H1 (cell line): Measurements from ENCODE around the gene PDE8A. TPM values are rescaled to one million over a fixed set of nuclear protein-coding genes. Genes with fewer than 3 reads are reported as not detected.

Experiments used
- CTCF ChIA-PET: fragments of 300-600 bp; sonication (Branson Sonifier 250); formaldehyde crosslinking; loops from one replicate; lab custom pipeline; 2021; ENCODE audit not compliant: partially characterized antibody; lab: Charles Lee
- POLR2A ChIA-PET: fragments of 300-600 bp; sonication (Branson Sonifier 250); formaldehyde crosslinking; loops from one replicate; lab custom pipeline; 2021; ENCODE audit warnings: inconsistent platforms; ENCODE audit not compliant: partially characterized antibody; lab: Charles Lee
- DNase-seq, 2 experiments: peaks; one replicate each; pipeline versions ENCODE4 v3.0.0 to v3.0.0-alpha.2; 2010 to 2022; ENCODE audit warnings: low spot score in 2 of 2, low read depth in 1 of 2, mixed read lengths in 1 of 2
- FAIRE-seq: peaks from 2 replicates; lab custom pipeline; 2011; peaks lifted over from hg19 to GRCh38; lab: Jason Lieb, UNC
- H2AFZ ChIP-seq: 2 replicates; pipeline ENCODE4 v1.8.1; 2012; ENCODE audit warnings: low read length, inconsistent platforms
- H2AK5ac ChIP-seq: 2 replicates; pipeline ENCODE4 v1.6.1; 2013; ENCODE audit warnings: low read depth, low read length
- H2BK120ac ChIP-seq: replicated peaks from 2 replicates; pipeline ENCODE3; 2013; ENCODE audit warnings: low read depth, low read length, inconsistent platforms
- H2BK12ac ChIP-seq: 2 replicates; pipeline ENCODE4 v1.6.1; 2013; ENCODE audit warnings: low read depth, low read length
- H2BK15ac ChIP-seq: 2 replicates; pipeline ENCODE4 v1.6.1; 2013; ENCODE audit warnings: low read length
- H2BK20ac ChIP-seq: 2 replicates; pipeline ENCODE4 v1.6.1; 2013; ENCODE audit warnings: low read length
- H2BK5ac ChIP-seq: 2 replicates; pipeline ENCODE4 v1.6.1; 2013; ENCODE audit warnings: low read depth, low read length
- H3K14ac ChIP-seq: 2 replicates; pipeline ENCODE4 v1.6.1; 2013; ENCODE audit warnings: inconsistent platforms; ENCODE audit not compliant: insufficient read length
- H3K18ac ChIP-seq: 2 replicates; pipeline ENCODE4 v1.6.1; 2013; ENCODE audit warnings: low read length; ENCODE audit errors: extremely low read depth
- H3K23ac ChIP-seq: 2 replicates; pipeline ENCODE4 v1.6.1; 2013; ENCODE audit warnings: inconsistent platforms; ENCODE audit not compliant: insufficient read length
- H3K23me2 ChIP-seq: 2 replicates; pipeline ENCODE4 v1.6.1; 2013; ENCODE audit warnings: low read depth, low read length
- H3K27ac ChIP-seq: 2 replicates; pipeline ENCODE4 v1.6.1; 2011; ENCODE audit warnings: low read depth, low read length, inconsistent platforms
- H3K27me3 ChIP-seq, 4 experiments: replicated peaks in 1 of 4; 1 replicate in 1 of 4; 2 replicates in 3 of 4; pipeline versions ENCODE4 v1.6.1 to v1.8.1; 2011 to 2013; ENCODE audit warnings: low read length in 3 of 4, mild to moderate bottlenecking in 3 of 4, inconsistent platforms in 2 of 4, mixed read lengths in 2 of 4, moderate library complexity in 1 of 4; ENCODE audit not compliant: control insufficient read depth in 3 of 4, insufficient read depth in 3 of 4; ENCODE audit errors: extremely low read depth in 1 of 4
- H3K36me3 ChIP-seq, 4 experiments: 2 replicates each; pipeline versions ENCODE4 v1.6.1 to v1.8.1; 2011 to 2013; ENCODE audit warnings: mild to moderate bottlenecking in 4 of 4, low read length in 3 of 4, moderate library complexity in 2 of 4, control low read depth in 1 of 4, inconsistent platforms in 1 of 4; ENCODE audit not compliant: insufficient read depth in 4 of 4, control insufficient read depth in 2 of 4
- H3K4ac ChIP-seq: replicated peaks from 2 replicates; pipeline ENCODE3; 2013; ENCODE audit warnings: low read length, low read depth, mixed read lengths, inconsistent platforms; ENCODE audit not compliant: insufficient read length
- H3K4me1 ChIP-seq, 4 experiments: replicated peaks in 1 of 4; 1 replicate in 1 of 4; 2 replicates in 3 of 4; pipeline versions ENCODE4 v1.6.1 to v1.8.1; 2011 to 2013; ENCODE audit warnings: low read length in 3 of 4, inconsistent platforms in 2 of 4, mixed read lengths in 1 of 4; ENCODE audit not compliant: insufficient read depth in 4 of 4, control insufficient read depth in 3 of 4
- H3K4me2 ChIP-seq, 2 experiments: 2 replicates each; pipeline versions ENCODE4 v1.6.1 to v1.8.1; 2011 to 2013; ENCODE audit warnings: low read depth in 2 of 2, low read length in 2 of 2, control low read depth in 1 of 2, inconsistent platforms in 1 of 2, mild to moderate bottlenecking in 1 of 2; ENCODE audit not compliant: insufficient read depth in 1 of 2
- H3K4me3 ChIP-seq, 4 experiments: fragments of 200-600, 300-600 bp in 1 of 4; sonication (generic), shearing (Covaris generic), sonication (Bioruptor Twin) in 1 of 4; 2 replicates each; pipeline versions ENCODE4 v1.5.1 to v1.8.1; 2011 to 2016; ENCODE audit warnings: low read length in 4 of 4, low read depth in 3 of 4, control low read depth in 2 of 4, inconsistent platforms in 2 of 4, mild to moderate bottlenecking in 2 of 4, mixed read lengths in 1 of 4, moderate library complexity in 1 of 4; ENCODE audit not compliant: insufficient read depth in 2 of 4; ENCODE audit errors: extremely low read depth in 1 of 4
- H3K56ac ChIP-seq: replicated peaks from 2 replicates; pipeline ENCODE3; 2013; ENCODE audit warnings: low read depth, mild to moderate bottlenecking, mixed read lengths, low read length, inconsistent platforms; ENCODE audit not compliant: insufficient read length
- H3K79me1 ChIP-seq: 2 replicates; pipeline ENCODE4 v1.6.1; 2013; ENCODE audit warnings: low read depth, low read length, control low read depth
- H3K79me2 ChIP-seq, 2 experiments: 2 replicates each; pipeline versions ENCODE4 v1.6.1 to v1.8.1; 2012 to 2013; ENCODE audit warnings: low read length in 2 of 2, mild to moderate bottlenecking in 2 of 2, inconsistent platforms in 1 of 2; ENCODE audit not compliant: insufficient read depth in 2 of 2, control insufficient read depth in 1 of 2
- H3K9ac ChIP-seq, 4 experiments: replicated peaks in 1 of 4; 1 replicate in 1 of 4; 2 replicates in 3 of 4; pipeline versions ENCODE4 v1.6.1 to v1.8.1; 2011 to 2013; ENCODE audit warnings: low read depth in 3 of 4, low read length in 3 of 4, control low read depth in 2 of 4, mild to moderate bottlenecking in 2 of 4, moderate library complexity in 2 of 4, inconsistent platforms in 1 of 4; ENCODE audit errors: extremely low read depth in 1 of 4
- H3K9me3 ChIP-seq, 2 experiments: 2 replicates each; pipeline versions ENCODE4 v1.6.1 to v1.8.1; 2012 to 2013; ENCODE audit warnings: mild to moderate bottlenecking in 2 of 2, moderate library complexity in 2 of 2, control low read depth in 1 of 2, inconsistent platforms in 1 of 2, low read depth in 1 of 2, low read length in 1 of 2, mixed read lengths in 1 of 2; ENCODE audit not compliant: insufficient read depth in 2 of 2
- H4K20me1 ChIP-seq, 2 experiments: replicated peaks in 1 of 2; 2 replicates each; pipeline versions ENCODE3 to v1.8.1; 2011 to 2013; ENCODE audit warnings: inconsistent platforms in 2 of 2, low read length in 2 of 2, mild to moderate bottlenecking in 1 of 2; ENCODE audit not compliant: insufficient read depth in 2 of 2, control insufficient read depth in 1 of 2
- H4K5ac ChIP-seq: 2 replicates; pipeline ENCODE4 v1.6.1; 2013; ENCODE audit warnings: low read length, low read depth, mixed read lengths, inconsistent platforms; ENCODE audit not compliant: insufficient read length
- H4K8ac ChIP-seq: 2 replicates; pipeline ENCODE4 v1.8.0; 2013; ENCODE audit warnings: mild to moderate bottlenecking, moderate library complexity, low read length, inconsistent platforms; ENCODE audit not compliant: insufficient read depth; ENCODE audit errors: extremely low read depth
- H4K91ac ChIP-seq: replicated peaks from 2 replicates; pipeline ENCODE3; 2013; ENCODE audit warnings: low read length, mixed read lengths, inconsistent platforms; ENCODE audit not compliant: insufficient read length
- CHD1 ChIP-seq: IDR thresholded peaks from 2 replicates; pipeline ENCODE4 v1.6.1; 2012; ENCODE audit warnings: low read depth, low read length, improper control_type of control experiment
- NRF1 ChIP-seq: IDR thresholded peaks from 2 replicates; pipeline ENCODE4 v1.6.1; 2011; ENCODE audit warnings: mild to moderate bottlenecking, low read depth, low read length, improper control_type of control experiment
- POU5F1 ChIP-seq: IDR thresholded peaks from 2 replicates; pipeline ENCODE4 v1.6.1; 2011; ENCODE audit warnings: low read depth, mild to moderate bottlenecking, low read length, moderate library complexity
- WGBS, 2 experiments: shearing (Covaris generic) in 1 of 2; methylation state at CpG; one replicate each; pipeline versions ENCODE4 v1.1.6 to v1.1.7; 2013 to 2015; ENCODE audit warnings: low lambda C conversion rate in 2 of 2, mixed read lengths in 2 of 2, inconsistent platforms in 1 of 2, low coverage in 1 of 2, missing lambda C conversion rate in 1 of 2; ENCODE audit not compliant: insufficient replicate concordance in 2 of 2, insufficient coverage in 1 of 2, insufficient read length in 1 of 2; ENCODE audit errors: extremely low coverage in 1 of 2, missing lambda C conversion rate in 1 of 2; 5-methylcytosine and 5-hydroxymethylcytosine counted together
- polyA plus RNA-seq, 7 experiments: library from polyadenylated mRNA; depleted of rRNA in 3 of 7; stranded (reverse) in 5 of 7; unstranded in 2 of 7; fragments of >200 nt in 5 of 7; fragments of 200-250 nt in 2 of 7; gene quantifications; 1 replicate in 5 of 7; 2 replicates in 1 of 7; 4 replicates in 1 of 7; pipeline versions ENCODE4 v1.2.1 to v1.2.3, GENCODE V29; 2011 to 2013; ENCODE audit warnings: missing spikeins in 2 of 7, mixed read lengths in 2 of 7
- total RNA-seq: library from RNA; stranded (reverse); fragmentation: NEBNext Ultra II Directional; extraction: Animal tissue kit (Norgen Biotek cat#: 25700); gene quantifications from 2 replicates; pipeline ENCODE4 v1.2.1, GENCODE V29; 2021

PDE8A gene
- total and polyA plus RNA-seq, 2 of the 8 experiments (the other 6 are each of a cell fraction or from before 2014, with no cell fraction given) = 6.9 to 7.8 TPM

GRCh38 chr15:84967380-84967779, 14.3 kb upstream of the PDE8A start:
- peaks cover 0 to 4% (median 0%) of the 10 kb centered on the region in 4 experiments; a peak in 4 of 7 replicates for H3K4me1 ChIP-seq
- no peak overlapping the region for H2AFZ ChIP-seq
- no peaks in the 10 kb centered on the region for H4K20me1 ChIP-seq
- FAIRE-seq (no peak), DNase-seq (no peak)
- H3K9ac ChIP-seq = no peak overlapping the region
- no peak overlapping the region for H2BK15ac ChIP-seq
- H3K4ac ChIP-seq = no peak overlapping the region
- H3K79me2 ChIP-seq = no peaks in the 10 kb centered on the region
- H4K91ac ChIP-seq = no peak overlapping the region
- no peak overlapping the region for H4K5ac ChIP-seq
- H3K27me3 ChIP-seq = no peaks in the 10 kb centered on the region; a peak in 1 of 7 replicates
- H3K14ac ChIP-seq = no peak overlapping the region
- H3K36me3 ChIP-seq = no peaks in the 10 kb centered on the region
- ChIA-PET POLR2A (no interaction called here), CTCF (no interaction called here)
- no peak overlapping the region for H3K23ac ChIP-seq
- H4K8ac ChIP-seq = no peak overlapping the region
- H2BK12ac ChIP-seq = no peak overlapping the region
- peaks cover 6 to 19% of the 10 kb centered on the region in 2 experiments; a peak in 1 of 4 replicates for H3K9me3 ChIP-seq
- WGBS, 2 experiments = 92% methylated on average over 3 of the region's 3 CpGs; no CpG with 5 or more reads in 1 of the 2 experiments
- no peak overlapping the region for H3K18ac ChIP-seq
- H2AK5ac ChIP-seq = no peak overlapping the region
- H3K27ac ChIP-seq = no peak overlapping the region
- no peak overlapping the region for H3K4me2 ChIP-seq
- no peak overlapping the region for H3K4me3 ChIP-seq
- H3K23me2 ChIP-seq = peaks cover 2% of the 10 kb centered on the region; the same call in 1 of the 2 replicates
- no peaks in the 10 kb centered on the region for H3K79me1 ChIP-seq
- no peak overlapping the region for H2BK20ac ChIP-seq
- H3K56ac ChIP-seq = no peak overlapping the region
- H2BK5ac ChIP-seq = peak overlapping the region; percentile 73
- no peak overlapping the region for H2BK120ac ChIP-seq
- TF ChIP-seq POU5F1 (no peak), NRF1 (no peak), CHD1 (no peak)
